ENCODE data around the gene ST14.

The ST14 gene

GRCh38 chr11:130121445-130121978, 38.1 kb upstream of the ST14 start:
- no peaks in the 10 kb centered on the region for H3K9me3 ChIP-seq (ENCODE audit: control insufficient read depth, low read length)
- H3K36me3 ChIP-seq (ENCODE audit: control insufficient read depth, insufficient read depth, low read length): peaks cover 21% of the 10 kb centered on the region
- no peak overlapping the region for H3K27ac ChIP-seq (ENCODE audit: insufficient read depth, low read depth, low read length, poor library complexity, severe bottlenecking)
- 93 to 95% methylated on average over 5 of the region's 5 CpGs for WGBS, 2 experiments
- no peak overlapping the region for H3K4me3 ChIP-seq (ENCODE audit: insufficient read depth, low read depth, low read length)
- H3K27me3 ChIP-seq (ENCODE audit: control insufficient read depth, insufficient read depth, low read length, poor library complexity, severe bottlenecking): no peaks in the 10 kb centered on the region
- no peaks in the 10 kb centered on the region for H3K4me1 ChIP-seq (ENCODE audit: control insufficient read depth, insufficient read depth, low read length)

- Histone ChIP-seq H3K27me3 (ENCODE audit: control insufficient read depth, insufficient read depth, low read length, poor library complexity, severe bottlenecking) (no peaks in the 10 kb centered on the region), H3K9me3 (ENCODE audit: control insufficient read depth, low read length) (no peaks in the 10 kb centered on the region), H3K4me1 (ENCODE audit: control insufficient read depth, insufficient read depth, low read length) (no peaks in the 10 kb centered on the region), H3K36me3 (ENCODE audit: control insufficient read depth, insufficient read depth, low read length) (peaks cover 23% of the 10 kb centered on the region), H3K27ac (ENCODE audit: insufficient read depth, low read depth, low read length, poor library complexity, severe bottlenecking) (no peak overlapping the region), H3K4me3 (ENCODE audit: insufficient read depth, low read depth, low read length) (no peak overlapping the region)
- WGBS, 2 experiments: 96% methylated on average over 7 of the region's 7 CpGs
Measured at GRCh38 chr11:130122141-130122575, 37.4 kb upstream of the ST14 start.

GRCh38 chr11:130123414-130124040, 36.1 kb upstream of the ST14 start:
- H3K36me3 ChIP-seq (ENCODE audit: control insufficient read depth, insufficient read depth, low read length): peaks cover 28% of the 10 kb centered on the region
- H3K9me3 ChIP-seq (ENCODE audit: control insufficient read depth, low read length): no peaks in the 10 kb centered on the region
- 94 to 96% methylated on average over 32 of the region's 32 CpGs for WGBS, 2 experiments
- H3K4me3 ChIP-seq (ENCODE audit: insufficient read depth, low read depth, low read length): no peak overlapping the region
- no peaks in the 10 kb centered on the region for H3K27me3 ChIP-seq (ENCODE audit: control insufficient read depth, insufficient read depth, low read length, poor library complexity, severe bottlenecking)
- H3K4me1 ChIP-seq (ENCODE audit: control insufficient read depth, insufficient read depth, low read length): no peaks in the 10 kb centered on the region
- no peak overlapping the region for H3K27ac ChIP-seq (ENCODE audit: insufficient read depth, low read depth, low read length, poor library complexity, severe bottlenecking)

- Histone ChIP-seq H3K27me3 (ENCODE audit: control insufficient read depth, insufficient read depth, low read length, poor library complexity, severe bottlenecking) (no peaks in the 10 kb centered on the region), H3K4me1 (ENCODE audit: control insufficient read depth, insufficient read depth, low read length) (no peaks in the 10 kb centered on the region), H3K36me3 (ENCODE audit: control insufficient read depth, insufficient read depth, low read length) (peaks cover 33% of the 10 kb centered on the region), H3K9me3 (ENCODE audit: control insufficient read depth, low read length) (no peaks in the 10 kb centered on the region), H3K27ac (ENCODE audit: insufficient read depth, low read depth, low read length, poor library complexity, severe bottlenecking) (no peak overlapping the region), H3K4me3 (ENCODE audit: insufficient read depth, low read depth, low read length) (no peak overlapping the region)
- 92 to 95% methylated on average over 3 to 4 of the region's 4 CpGs for WGBS, 2 experiments
Measured at GRCh38 chr11:130124096-130124495, 35.5 kb upstream of the ST14 start.

GRCh38 chr11:130125638-130126037, 33.9 kb upstream of the ST14 start:
- 95 to 97% methylated on average over 4 of the region's 4 CpGs for WGBS, 2 experiments
- peaks cover 47% of the 10 kb centered on the region for H3K36me3 ChIP-seq (ENCODE audit: control insufficient read depth, insufficient read depth, low read length)

GRCh38 chr11:130126516-130126915, 33.1 kb upstream of the ST14 start:
- peaks cover 55% of the 10 kb centered on the region for H3K36me3 ChIP-seq (ENCODE audit: control insufficient read depth, insufficient read depth, low read length)
- H3K4me3 ChIP-seq (ENCODE audit: insufficient read depth, low read depth, low read length): no peak overlapping the region
- no peaks in the 10 kb centered on the region for H3K4me1 ChIP-seq (ENCODE audit: control insufficient read depth, insufficient read depth, low read length)
- H3K27ac ChIP-seq (ENCODE audit: insufficient read depth, low read depth, low read length, poor library complexity, severe bottlenecking): no peak overlapping the region
- no peaks in the 10 kb centered on the region for H3K9me3 ChIP-seq (ENCODE audit: control insufficient read depth, low read length)
- H3K27me3 ChIP-seq (ENCODE audit: control insufficient read depth, insufficient read depth, low read length, poor library complexity, severe bottlenecking): no peaks in the 10 kb centered on the region
- WGBS, 2 experiments: 95 to 96% methylated on average over 5 of the region's 5 CpGs

More at GRCh38 chr11:130125638-130126037, 33.9 kb upstream of the ST14 start:
- H3K27me3 ChIP-seq (ENCODE audit: control insufficient read depth, insufficient read depth, low read length, poor library complexity, severe bottlenecking): no peaks in the 10 kb centered on the region
- H3K4me1 ChIP-seq (ENCODE audit: control insufficient read depth, insufficient read depth, low read length): no peaks in the 10 kb centered on the region
- H3K4me3 ChIP-seq (ENCODE audit: insufficient read depth, low read depth, low read length): no peak overlapping the region
- H3K27ac ChIP-seq (ENCODE audit: insufficient read depth, low read depth, low read length, poor library complexity, severe bottlenecking): no peak overlapping the region
- H3K9me3 ChIP-seq (ENCODE audit: control insufficient read depth, low read length): no peaks in the 10 kb centered on the region

- 94 to 99% methylated on average over 4 of the region's 4 CpGs for WGBS, 2 experiments
- Histone ChIP-seq H3K36me3 (ENCODE audit: control insufficient read depth, insufficient read depth, low read length) (peaks cover 57% of the 10 kb centered on the region), H3K4me3 (ENCODE audit: insufficient read depth, low read depth, low read length) (no peak overlapping the region), H3K27ac (ENCODE audit: insufficient read depth, low read depth, low read length, poor library complexity, severe bottlenecking) (no peak overlapping the region), H3K4me1 (ENCODE audit: control insufficient read depth, insufficient read depth, low read length) (no peaks in the 10 kb centered on the region), H3K27me3 (ENCODE audit: control insufficient read depth, insufficient read depth, low read length, poor library complexity, severe bottlenecking) (no peaks in the 10 kb centered on the region), H3K9me3 (ENCODE audit: control insufficient read depth, low read length) (no peaks in the 10 kb centered on the region)
Measured at GRCh38 chr11:130127509-130127908, 32.1 kb upstream of the ST14 start.

GRCh38 chr11:130128626-130129025, 31.0 kb upstream of the ST14 start:
- no peak overlapping the region for H3K27ac ChIP-seq (ENCODE audit: insufficient read depth, low read depth, low read length, poor library complexity, severe bottlenecking)
- WGBS, 2 experiments: 96 to 97% methylated on average over 2 of the region's 2 CpGs
- H3K36me3 ChIP-seq (ENCODE audit: control insufficient read depth, insufficient read depth, low read length): peaks cover 57% of the 10 kb centered on the region
- no peaks in the 10 kb centered on the region for H3K4me1 ChIP-seq (ENCODE audit: control insufficient read depth, insufficient read depth, low read length)
- H3K27me3 ChIP-seq (ENCODE audit: control insufficient read depth, insufficient read depth, low read length, poor library complexity, severe bottlenecking): no peaks in the 10 kb centered on the region
- no peak overlapping the region for H3K4me3 ChIP-seq (ENCODE audit: insufficient read depth, low read depth, low read length)
- H3K9me3 ChIP-seq (ENCODE audit: control insufficient read depth, low read length): peaks cover 3% of the 10 kb centered on the region

- no peaks in the 10 kb centered on the region for H3K4me1 ChIP-seq (ENCODE audit: control insufficient read depth, insufficient read depth, low read length)
- H3K9me3 ChIP-seq (ENCODE audit: control insufficient read depth, low read length): peaks cover 3% of the 10 kb centered on the region
- H3K36me3 ChIP-seq (ENCODE audit: control insufficient read depth, insufficient read depth, low read length): peaks cover 63% of the 10 kb centered on the region
- no peaks in the 10 kb centered on the region for H3K27me3 ChIP-seq (ENCODE audit: control insufficient read depth, insufficient read depth, low read length, poor library complexity, severe bottlenecking)
- no peak overlapping the region for H3K4me3 ChIP-seq (ENCODE audit: insufficient read depth, low read depth, low read length)
- 97 to 98% methylated on average over 10 to 11 of the region's 11 CpGs for WGBS, 2 experiments
- no peak overlapping the region for H3K27ac ChIP-seq (ENCODE audit: insufficient read depth, low read depth, low read length, poor library complexity, severe bottlenecking)
Measured at GRCh38 chr11:130129922-130130321, 29.7 kb upstream of the ST14 start.

GRCh38 chr11:130131961-130132850, 27.4 kb upstream of the ST14 start:
- Histone ChIP-seq H3K27ac (ENCODE audit: insufficient read depth, low read depth, low read length, poor library complexity, severe bottlenecking) (no peak overlapping the region), H3K4me1 (ENCODE audit: control insufficient read depth, insufficient read depth, low read length) (no peaks in the 10 kb centered on the region), H3K4me3 (ENCODE audit: insufficient read depth, low read depth, low read length) (no peak overlapping the region), H3K36me3 (ENCODE audit: control insufficient read depth, insufficient read depth, low read length) (peaks cover 79% of the 10 kb centered on the region), H3K9me3 (ENCODE audit: control insufficient read depth, low read length) (peaks cover 3% of the 10 kb centered on the region), H3K27me3 (ENCODE audit: control insufficient read depth, insufficient read depth, low read length, poor library complexity, severe bottlenecking) (no peaks in the 10 kb centered on the region)
- WGBS, 2 experiments: 90 to 97% methylated on average over 8 to 9 of the region's 9 CpGs

Measured in ectodermal cell (in vitro differentiated cells).